HG03378 (cell line): ENCODE results near the gene TM4SF18.

ENCODE experiments used
- ATAC-seq: cut with Tn5 transposase; IDR thresholded peaks from one replicate; pipeline ENCODE4 v1.9.1; 2021; ENCODE audit warnings: mild to moderate bottlenecking, moderate library complexity; ENCODE audit not compliant: unreplicated experiment

The TM4SF18 gene

DNA sequence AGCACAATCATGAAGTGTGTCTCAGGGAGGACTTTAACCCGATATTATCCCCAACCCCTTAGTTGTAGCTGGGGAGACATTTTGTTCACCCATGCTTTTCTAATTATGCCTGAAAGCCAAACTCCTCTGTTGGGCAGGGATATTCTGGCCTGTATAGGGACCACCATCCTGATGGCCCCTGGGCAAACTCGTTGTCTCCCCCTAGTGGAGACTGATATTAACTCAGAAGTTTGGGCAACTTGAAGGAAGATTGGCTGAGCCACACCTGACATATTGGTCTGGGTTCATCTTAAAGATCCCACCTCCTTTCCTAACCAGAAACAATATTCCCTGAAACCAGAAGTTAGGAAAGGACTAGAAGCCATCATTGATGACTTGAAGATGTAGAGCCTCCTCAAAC, 42.3 kb downstream of the TM4SF18 start:
- no peak for ATAC-seq

DNA sequence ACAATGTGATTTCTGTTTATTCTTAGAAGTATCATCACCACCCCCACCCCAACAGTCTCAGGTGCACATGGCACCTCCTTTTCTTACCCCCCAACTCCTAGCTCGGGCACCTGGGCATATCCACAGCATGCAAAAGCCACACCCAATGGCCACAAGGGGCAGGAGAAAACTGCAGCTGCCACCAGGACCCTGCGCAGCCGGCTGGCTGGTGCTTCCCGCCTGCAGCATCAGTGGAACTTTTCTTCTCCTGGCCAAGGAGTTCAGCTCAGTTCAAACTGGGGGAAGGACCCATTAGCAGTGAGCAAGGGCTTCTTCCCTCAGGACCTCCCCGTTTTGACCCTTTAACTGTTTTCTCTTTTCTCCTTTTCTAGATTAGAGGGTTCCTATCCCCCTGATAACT, 44.8 kb downstream of the TM4SF18 start:
- no peak for ATAC-seq

DNA sequence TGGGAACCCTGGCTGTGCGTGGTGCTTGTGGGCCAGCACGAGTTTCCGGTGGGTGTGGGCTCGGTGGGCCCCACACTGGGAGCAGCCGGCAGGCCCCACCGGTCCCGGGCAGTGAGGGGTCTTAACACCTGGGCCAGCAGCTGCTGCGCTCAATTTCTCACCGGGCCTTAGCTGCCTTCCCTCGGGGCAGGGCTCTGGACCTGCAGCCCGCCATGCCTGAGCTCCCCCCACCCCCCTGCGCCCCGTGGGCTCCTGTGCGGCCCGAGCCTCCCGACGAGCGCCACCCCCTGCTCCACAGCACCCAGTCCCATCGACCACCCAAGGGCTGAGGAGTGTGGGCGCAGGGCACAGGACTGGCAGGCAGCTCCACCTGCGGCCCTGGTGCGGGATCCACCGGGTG, 49.4 kb downstream of the TM4SF18 start:
- no peak for ATAC-seq

DNA sequence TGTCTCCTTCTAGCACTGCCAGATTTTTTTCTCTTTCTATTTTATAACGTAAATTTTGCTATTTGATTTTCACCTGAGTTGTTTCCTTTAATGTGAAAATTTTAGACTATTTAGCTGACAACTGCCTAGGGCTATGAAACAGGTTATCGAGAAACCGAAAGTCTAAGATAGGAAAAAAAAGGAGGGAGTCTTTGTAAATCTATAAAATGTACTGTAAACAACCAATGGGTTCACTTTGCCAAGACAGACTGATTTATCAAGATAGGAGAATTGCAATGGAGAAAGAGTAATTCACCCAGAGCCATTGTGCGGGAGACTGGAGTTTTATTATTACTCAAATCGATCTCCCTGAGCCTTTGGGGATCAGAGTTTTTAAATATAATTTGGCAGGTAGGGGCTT, 50.0 kb downstream of the TM4SF18 start:
- ATAC-seq, result no peak

DNA sequence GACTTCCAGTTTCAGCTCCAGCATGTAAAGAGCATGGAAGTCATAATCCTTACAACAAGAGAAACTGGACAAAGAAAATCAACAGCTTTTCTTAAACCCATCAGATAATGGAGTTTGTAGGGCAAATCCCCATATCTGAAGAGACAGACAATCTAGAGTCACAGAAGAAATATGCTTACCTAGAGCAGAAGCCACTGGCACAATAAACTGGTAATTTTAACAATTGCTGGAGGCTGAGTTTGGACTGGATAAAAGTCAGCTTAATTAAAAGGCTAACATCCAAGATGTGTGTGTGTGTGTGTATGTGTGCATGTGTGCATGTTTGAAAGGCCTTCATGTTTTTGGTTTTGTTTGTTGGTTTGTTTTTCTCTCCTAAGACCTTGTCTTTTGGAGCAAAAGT, 50.6 kb downstream of the TM4SF18 start:
- ATAC-seq, result no peak

DNA sequence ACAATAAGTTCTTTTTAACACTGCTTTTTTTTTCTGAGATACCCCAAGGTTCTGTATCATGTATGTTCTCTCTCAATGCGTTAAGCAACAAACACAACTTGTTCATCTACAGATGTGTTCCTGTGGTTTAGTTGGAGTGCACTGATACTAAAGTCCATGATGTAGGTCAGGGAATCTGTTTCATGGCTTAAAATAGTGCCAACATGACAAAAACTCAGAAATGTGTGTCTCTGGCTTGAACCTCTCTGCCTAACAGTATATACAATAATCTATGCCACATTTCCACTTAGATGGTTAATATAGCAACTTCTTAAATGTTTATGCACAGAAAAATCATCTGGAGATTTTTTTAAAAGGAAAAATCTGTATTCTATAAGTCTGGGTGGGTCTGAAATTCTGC, 51.1 kb downstream of the TM4SF18 start:
- no peak for ATAC-seq

DNA sequence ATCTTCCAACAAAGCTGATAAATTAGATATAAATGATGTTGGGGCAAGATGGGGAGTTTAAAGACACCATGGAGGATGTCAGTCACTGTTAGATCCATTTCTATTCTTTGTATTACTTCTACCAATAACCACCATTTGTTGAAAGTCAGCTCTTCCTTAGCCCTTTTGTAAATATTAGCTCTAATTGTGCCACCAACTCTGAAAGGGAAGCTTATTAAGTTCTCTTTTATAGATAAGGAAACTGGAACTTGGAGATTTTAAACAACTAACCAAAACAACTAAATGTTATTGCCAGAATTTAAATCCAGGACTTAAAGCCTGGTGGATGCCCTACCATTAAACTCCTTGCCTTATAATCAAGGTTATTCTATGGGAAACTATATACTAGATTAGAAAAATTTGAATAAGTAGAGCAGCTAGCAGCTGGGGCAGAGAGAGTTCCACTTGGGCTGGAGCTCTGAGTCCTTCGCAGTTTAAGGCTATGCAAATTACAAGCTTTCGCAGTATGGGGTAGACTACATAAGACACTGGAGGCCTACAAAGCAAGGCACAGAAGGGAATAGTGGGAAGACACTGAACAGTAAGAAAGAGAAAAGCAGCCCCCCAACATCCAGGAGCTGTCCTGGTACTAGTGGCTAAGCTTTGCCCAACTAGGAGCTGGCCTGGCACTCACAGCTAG, 52.6 kb downstream of the TM4SF18 start:
- no peak for ATAC-seq

DNA sequence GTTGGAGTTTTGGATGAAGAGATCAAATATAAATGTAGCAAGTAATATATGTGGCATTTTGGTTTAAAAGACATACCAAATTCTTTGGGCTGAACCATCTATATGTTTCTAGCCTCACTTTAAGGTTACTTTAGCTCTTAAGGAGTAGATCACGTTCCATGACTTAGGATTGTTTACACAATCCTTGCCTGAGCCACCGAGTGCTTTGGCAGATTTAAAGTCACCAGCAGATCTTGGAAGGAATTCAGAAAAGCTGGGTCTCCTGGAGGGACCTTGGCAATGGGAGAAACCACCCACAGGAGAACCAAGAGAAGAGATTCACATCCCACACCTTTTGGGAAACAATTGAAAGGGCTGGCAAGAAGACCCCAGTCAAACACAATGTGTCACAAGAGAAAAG, 54.5 kb downstream of the TM4SF18 start:
- no peak for ATAC-seq

DNA sequence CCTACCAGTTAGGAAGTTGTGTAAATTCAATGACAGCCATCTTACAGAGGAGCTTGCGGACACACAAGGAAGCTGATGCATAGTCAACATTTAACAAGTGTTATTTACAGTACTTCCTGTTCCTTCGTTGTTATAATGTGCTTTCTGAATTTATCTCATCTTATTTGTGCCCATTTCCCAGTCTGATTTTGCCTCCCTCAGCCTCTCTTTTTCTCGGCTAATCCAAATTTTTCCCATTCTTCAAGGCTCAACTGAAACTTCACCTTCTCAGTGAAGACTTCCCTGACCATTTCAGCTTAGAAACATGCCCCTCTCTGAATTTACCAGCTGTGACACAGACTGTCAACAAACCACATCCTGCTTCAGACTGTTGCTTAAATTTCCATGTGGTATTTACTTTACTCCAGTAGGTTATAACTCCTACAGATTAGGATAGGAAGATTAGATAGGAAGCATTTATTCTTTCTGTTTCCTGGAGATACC, 56.1 kb downstream of the TM4SF18 start:
- peak; percentile 76 for ATAC-seq

DNA sequence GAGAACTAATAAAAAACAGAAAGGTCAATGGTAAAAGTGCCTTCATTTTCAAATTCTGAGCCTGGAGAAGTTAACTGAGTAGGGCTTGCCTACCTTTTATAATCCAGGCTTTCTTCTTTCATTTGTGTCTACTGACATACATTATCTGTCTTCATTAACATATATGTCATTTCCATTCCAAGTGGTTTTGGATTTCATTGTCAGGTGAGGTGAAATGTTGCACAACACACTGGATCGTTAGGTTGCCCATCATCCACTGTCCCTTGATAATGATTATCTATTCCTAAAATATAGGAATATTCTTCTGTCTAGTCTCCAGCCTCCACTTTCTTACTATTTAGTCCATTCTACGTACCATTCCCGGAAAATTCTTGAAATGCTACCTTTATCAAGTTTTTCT, 56.8 kb downstream of the TM4SF18 start:
- ATAC-seq, result no peak

DNA sequence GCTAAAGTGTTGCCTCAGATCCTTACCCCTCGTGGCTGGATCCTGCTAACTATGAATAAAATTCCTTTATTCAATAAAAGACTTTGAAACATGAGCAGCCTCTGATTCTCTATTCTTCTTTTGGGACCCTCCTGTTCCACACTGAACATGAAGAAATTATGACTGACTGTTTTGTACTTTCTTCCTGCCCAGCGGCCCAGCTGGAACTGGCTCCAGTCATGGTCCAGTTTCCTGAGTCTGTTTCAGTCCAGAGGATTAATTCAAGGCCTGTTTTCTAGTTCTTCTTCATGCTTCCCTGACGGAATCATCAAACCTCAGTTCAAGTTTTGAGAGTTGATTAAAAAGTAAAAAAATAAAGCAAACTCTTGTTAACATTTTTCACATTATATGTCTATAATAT, 59.2 kb downstream of the TM4SF18 start:
- ATAC-seq, result no peak

DNA sequence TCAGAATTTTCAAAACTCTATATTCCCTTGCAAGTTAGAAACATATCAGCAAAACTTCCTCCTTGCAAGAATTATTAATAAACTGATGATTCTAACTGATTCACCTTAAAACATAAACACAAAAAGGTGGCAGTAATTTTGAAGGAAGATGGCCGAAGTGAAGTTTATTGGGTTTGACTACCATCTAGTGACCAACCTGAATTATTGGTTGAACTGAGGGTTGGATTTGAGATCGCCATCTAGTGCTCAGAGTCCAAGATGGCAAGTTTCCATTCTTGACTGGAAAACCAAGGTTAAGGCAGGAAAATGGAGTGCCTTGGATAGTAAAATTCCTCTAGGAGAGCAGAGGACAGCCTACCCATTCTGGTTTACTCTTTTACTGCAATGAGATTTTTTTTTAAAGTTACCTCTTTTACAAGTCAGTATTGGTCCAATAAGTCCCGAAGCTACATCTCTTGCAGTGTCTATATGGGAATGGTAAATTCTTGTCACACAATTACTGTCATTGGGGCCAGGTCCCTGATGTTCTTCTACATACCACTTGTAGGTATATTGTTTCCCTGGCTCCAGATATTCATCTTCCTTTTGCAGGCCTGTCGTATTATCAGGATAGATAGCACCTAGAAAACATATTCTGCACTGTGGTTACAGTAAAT, 60.2 kb downstream of the TM4SF18 start:
- ATAC-seq, result peak; percentile 74

DNA sequence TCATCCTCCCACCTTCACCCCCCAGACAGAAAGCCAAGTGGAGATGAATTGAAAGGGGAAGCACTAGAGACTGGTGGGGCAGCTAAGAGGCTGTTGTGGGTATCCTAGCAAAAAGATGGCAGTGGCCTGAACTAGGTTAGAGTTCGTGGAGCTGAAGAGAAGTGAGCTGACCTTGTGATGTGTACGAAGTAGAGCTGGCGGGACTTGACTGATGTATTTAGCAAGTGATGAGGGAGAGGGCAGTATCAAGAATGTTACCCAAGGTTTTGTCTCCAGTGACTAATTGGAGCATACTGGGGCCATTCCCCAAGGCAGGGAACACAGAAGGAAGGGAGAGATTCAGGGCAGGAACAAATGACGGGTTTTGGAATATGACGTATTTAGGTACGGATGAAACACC, 61.8 kb downstream of the TM4SF18 start:
- no peak for ATAC-seq

DNA sequence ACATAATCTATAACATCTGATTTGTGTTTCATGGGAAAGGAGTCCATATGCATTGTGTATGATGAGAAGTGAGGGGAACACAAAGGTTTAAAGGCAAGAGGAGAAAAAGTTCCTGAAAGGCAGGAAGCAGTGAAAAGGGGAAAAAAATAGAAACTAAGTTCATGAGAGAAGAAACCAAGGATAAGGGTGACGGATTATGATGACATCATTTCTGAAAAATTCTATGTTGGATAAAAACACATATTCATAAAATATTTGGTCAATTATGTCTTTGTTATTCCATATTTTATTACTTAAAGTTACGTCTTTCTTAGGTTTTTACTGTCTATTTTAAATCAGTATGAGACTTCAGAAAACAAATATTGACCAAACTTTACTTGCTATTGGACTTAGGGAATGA, 63.3 kb downstream of the TM4SF18 start:
- no peak for ATAC-seq

DNA sequence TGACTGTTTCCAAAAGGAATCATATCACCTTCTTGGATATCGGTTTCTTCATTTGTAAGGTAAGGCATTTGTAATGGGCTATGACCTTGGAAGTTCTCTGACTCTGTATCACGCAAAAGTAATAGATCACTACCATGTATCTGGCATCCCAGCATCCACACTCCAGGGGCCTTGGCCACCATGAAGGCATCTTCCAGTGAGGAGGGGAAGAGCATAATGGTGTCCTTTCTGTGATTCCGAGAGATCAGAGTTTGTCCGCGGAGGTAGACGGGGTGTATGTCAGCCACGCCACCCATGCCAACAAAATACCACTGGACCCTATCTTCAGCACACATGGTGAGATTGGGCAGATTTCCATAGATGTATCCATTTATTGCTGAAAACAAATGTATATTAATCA, 63.7 kb downstream of the TM4SF18 start:
- no peak for ATAC-seq
